Astrocyte (in vitro differentiated cells and primary cell): ENCODE results near the gene SLC5A8. TPM values are rescaled to one million over a fixed set of nuclear protein-coding genes. Genes with fewer than 3 reads are reported as not detected.

ENCODE experiments used
- DNase-seq: peaks from one replicate; pipeline ENCODE4 v3.0.0-alpha.2; 2010; ENCODE audit warnings: low read depth
- FAIRE-seq: peaks from 2 replicates; lab custom pipeline; 2011; peaks lifted over from hg19 to GRCh38; lab: Jason Lieb, UNC
- H2AFZ ChIP-seq: 2 replicates; pipeline ENCODE4 v1.6.0; 2012; ENCODE audit warnings: low read depth, low read length, inconsistent platforms
- H3K27ac ChIP-seq: 2 replicates; pipeline ENCODE4 v1.5.1; 2011; ENCODE audit warnings: low read depth, low read length, inconsistent platforms
- H3K27me3 ChIP-seq: 2 replicates; pipeline ENCODE4 v1.6.0; 2011; ENCODE audit warnings: low read length, inconsistent platforms; ENCODE audit not compliant: insufficient read depth
- H3K36me3 ChIP-seq: 2 replicates; pipeline ENCODE4 v1.5.1; 2011; ENCODE audit warnings: low read length, inconsistent platforms; ENCODE audit not compliant: insufficient read depth
- H3K4me1 ChIP-seq: 2 replicates; pipeline ENCODE4 v1.5.1; 2011; ENCODE audit warnings: low read length, inconsistent platforms; ENCODE audit not compliant: insufficient read depth
- H3K4me2 ChIP-seq: 2 replicates; pipeline ENCODE4 v1.6.0; 2012; ENCODE audit warnings: low read length, inconsistent platforms
- H3K4me3 ChIP-seq: 2 replicates; pipeline ENCODE4 v1.5.1; 2011; ENCODE audit warnings: low read depth, mild to moderate bottlenecking, low read length, inconsistent platforms; ENCODE audit not compliant: insufficient read depth
- H3K79me2 ChIP-seq: 2 replicates; pipeline ENCODE4 v1.6.0; 2012; ENCODE audit warnings: mild to moderate bottlenecking, low read length, inconsistent platforms; ENCODE audit not compliant: insufficient read depth
- H3K9ac ChIP-seq: 2 replicates; pipeline ENCODE4 v1.6.0; 2012; ENCODE audit warnings: mild to moderate bottlenecking, low read length, inconsistent platforms
- H3K9me3 ChIP-seq: 2 replicates; pipeline ENCODE4 v1.5.1; 2012; ENCODE audit warnings: low read depth, mild to moderate bottlenecking, low read length, inconsistent platforms; ENCODE audit not compliant: insufficient read depth
- H4K20me1 ChIP-seq: 2 replicates; pipeline ENCODE4 v1.6.0; 2012; ENCODE audit warnings: low read length, inconsistent platforms; ENCODE audit not compliant: insufficient read depth
- H3K27ac Mint-ChIP-seq: one replicate; pipeline ENCODE4 v1.8.0; 2021; ENCODE audit warnings: mild to moderate bottlenecking, mixed read lengths; ENCODE audit not compliant: unreplicated experiment
- H3K27me3 Mint-ChIP-seq: one replicate; pipeline ENCODE4 v1.8.0; 2021; ENCODE audit warnings: low read depth, mixed read lengths; ENCODE audit not compliant: unreplicated experiment
- H3K36me3 Mint-ChIP-seq: one replicate; pipeline ENCODE4 v1.8.0; 2021; ENCODE audit warnings: low read depth, mixed read lengths; ENCODE audit not compliant: unreplicated experiment
- H3K4me1 Mint-ChIP-seq: one replicate; pipeline ENCODE4 v1.8.0; 2021; ENCODE audit warnings: low read depth, mixed read lengths; ENCODE audit not compliant: unreplicated experiment
- H3K4me3 Mint-ChIP-seq: one replicate; pipeline ENCODE4 v1.8.0; 2021; ENCODE audit warnings: mild to moderate bottlenecking, moderate library complexity, mixed read lengths; ENCODE audit not compliant: unreplicated experiment
- H3K9me3 Mint-ChIP-seq: one replicate; pipeline ENCODE4 v1.8.0; 2021; ENCODE audit warnings: mild to moderate bottlenecking, mixed read lengths; ENCODE audit not compliant: unreplicated experiment
- EZH2 ChIP-seq: IDR thresholded peaks from 2 replicates; pipeline ENCODE4 v1.6.1; 2012; ENCODE audit warnings: mild to moderate bottlenecking, low read length, inconsistent platforms; ENCODE audit not compliant: insufficient read depth
- total RNA-seq: library from RNA; stranded (reverse); gene quantifications from 2 replicates; pipeline ENCODE4 v1.2.1, GENCODE V29; 2021
- TF ChIP-seq, protein P1 (sequence below): IDR thresholded peaks from 2 replicates; pipeline ENCODE4 v1.5.1; 2011; ENCODE audit warnings: low read depth, mild to moderate bottlenecking, inconsistent platforms, low read length, moderate library complexity; ENCODE audit not compliant: insufficient read depth

SLC5A8 gene
- total RNA-seq, 1 donor from 2014 or later: not detected

DNA sequence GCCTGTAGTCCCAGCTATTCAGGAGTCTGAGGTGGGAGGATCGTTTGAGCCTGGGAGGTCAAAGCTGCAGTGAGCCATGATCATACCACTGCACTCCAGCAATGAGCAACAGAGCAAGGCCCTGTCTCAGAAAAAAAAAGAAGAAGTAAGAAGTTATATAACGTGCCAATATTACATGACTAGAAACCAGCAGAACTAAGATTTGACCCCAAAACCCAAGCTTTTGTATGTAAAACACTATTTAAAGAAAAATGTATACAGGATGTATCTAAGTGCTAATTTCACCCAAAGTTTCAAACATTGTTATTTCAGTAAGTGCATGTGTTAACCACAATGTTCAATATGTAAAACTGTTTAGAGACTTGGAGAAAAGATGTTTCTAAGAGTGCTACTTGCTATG, 94.7 kb downstream of the SLC5A8 start:
- Histone ChIP-seq H4K20me1 (no peaks in the 10 kb centered on the region), H3K27me3 (no peaks in the 10 kb centered on the region), H3K79me2 (no peaks in the 10 kb centered on the region), H3K9ac (no peak overlapping the region), H2AFZ (no peak overlapping the region), H3K4me1 (no peaks in the 10 kb centered on the region), H3K4me3 (no peak overlapping the region), H3K36me3 (no peaks in the 10 kb centered on the region), H3K4me2 (no peak overlapping the region), H3K27ac (no peak overlapping the region), H3K9me3 (no peaks in the 10 kb centered on the region)
- no peaks in the 10 kb centered on the region for H3K9me3 Mint-ChIP-seq
- FAIRE-seq (no peak), DNase-seq (no peak)
- H3K27me3 Mint-ChIP-seq: no peaks in the 10 kb centered on the region
- H3K36me3 Mint-ChIP-seq: peaks cover 28% of the 10 kb centered on the region
- H3K4me1 Mint-ChIP-seq: no peaks in the 10 kb centered on the region
- no peak overlapping the region for H3K4me3 Mint-ChIP-seq
- no peak overlapping the region for H3K27ac Mint-ChIP-seq
- no peak for TF ChIP-seq EZH2
- TF ChIP-seq, protein P1, sequence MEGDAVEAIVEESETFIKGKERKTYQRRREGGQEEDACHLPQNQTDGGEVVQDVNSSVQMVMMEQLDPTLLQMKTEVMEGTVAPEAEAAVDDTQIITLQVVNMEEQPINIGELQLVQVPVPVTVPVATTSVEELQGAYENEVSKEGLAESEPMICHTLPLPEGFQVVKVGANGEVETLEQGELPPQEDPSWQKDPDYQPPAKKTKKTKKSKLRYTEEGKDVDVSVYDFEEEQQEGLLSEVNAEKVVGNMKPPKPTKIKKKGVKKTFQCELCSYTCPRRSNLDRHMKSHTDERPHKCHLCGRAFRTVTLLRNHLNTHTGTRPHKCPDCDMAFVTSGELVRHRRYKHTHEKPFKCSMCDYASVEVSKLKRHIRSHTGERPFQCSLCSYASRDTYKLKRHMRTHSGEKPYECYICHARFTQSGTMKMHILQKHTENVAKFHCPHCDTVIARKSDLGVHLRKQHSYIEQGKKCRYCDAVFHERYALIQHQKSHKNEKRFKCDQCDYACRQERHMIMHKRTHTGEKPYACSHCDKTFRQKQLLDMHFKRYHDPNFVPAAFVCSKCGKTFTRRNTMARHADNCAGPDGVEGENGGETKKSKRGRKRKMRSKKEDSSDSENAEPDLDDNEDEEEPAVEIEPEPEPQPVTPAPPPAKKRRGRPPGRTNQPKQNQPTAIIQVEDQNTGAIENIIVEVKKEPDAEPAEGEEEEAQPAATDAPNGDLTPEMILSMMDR: no peak

DNA sequence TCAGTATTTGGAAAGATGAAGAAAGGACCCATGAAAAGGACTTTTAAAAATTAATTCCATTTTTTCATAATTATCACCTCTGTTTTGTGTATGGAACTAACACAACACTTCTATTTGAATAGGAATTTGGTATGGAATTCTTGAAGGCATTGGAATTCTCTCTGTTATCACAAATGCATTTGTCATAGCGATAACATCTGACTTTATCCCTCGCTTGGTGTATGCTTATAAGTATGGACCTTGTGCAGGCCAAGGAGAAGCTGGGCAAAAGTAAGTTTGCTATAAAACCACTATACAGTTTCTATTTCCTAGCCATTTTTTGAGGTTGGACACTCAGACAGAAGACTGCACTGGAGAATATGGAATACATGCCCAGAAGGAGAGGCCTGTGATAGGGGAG, 98.6 kb downstream of the SLC5A8 start:
- no peak overlapping the region for H2AFZ ChIP-seq
- Mint-ChIP-seq H3K4me1 (no peaks in the 10 kb centered on the region), H3K9me3 (no peaks in the 10 kb centered on the region), H3K27me3 (no peaks in the 10 kb centered on the region), H3K36me3 (peaks cover 12% of the 10 kb centered on the region), H3K4me3 (no peak overlapping the region), H3K27ac (no peak overlapping the region)
- no peaks in the 10 kb centered on the region for H3K79me2 ChIP-seq
- no peaks in the 10 kb centered on the region for H3K4me1 ChIP-seq
- FAIRE-seq: no peak
- H3K27ac ChIP-seq: no peak overlapping the region
- TF ChIP-seq, protein P1: no peak
- no peak for TF ChIP-seq EZH2
- no peak overlapping the region for H3K4me3 ChIP-seq
- no peak overlapping the region for H3K4me2 ChIP-seq
- DNase-seq: peak; percentile 7
- H4K20me1 ChIP-seq: no peaks in the 10 kb centered on the region
- no peak overlapping the region for H3K9ac ChIP-seq
- no peaks in the 10 kb centered on the region for H3K9me3 ChIP-seq
- no peaks in the 10 kb centered on the region for H3K27me3 ChIP-seq
- no peaks in the 10 kb centered on the region for H3K36me3 ChIP-seq

DNA sequence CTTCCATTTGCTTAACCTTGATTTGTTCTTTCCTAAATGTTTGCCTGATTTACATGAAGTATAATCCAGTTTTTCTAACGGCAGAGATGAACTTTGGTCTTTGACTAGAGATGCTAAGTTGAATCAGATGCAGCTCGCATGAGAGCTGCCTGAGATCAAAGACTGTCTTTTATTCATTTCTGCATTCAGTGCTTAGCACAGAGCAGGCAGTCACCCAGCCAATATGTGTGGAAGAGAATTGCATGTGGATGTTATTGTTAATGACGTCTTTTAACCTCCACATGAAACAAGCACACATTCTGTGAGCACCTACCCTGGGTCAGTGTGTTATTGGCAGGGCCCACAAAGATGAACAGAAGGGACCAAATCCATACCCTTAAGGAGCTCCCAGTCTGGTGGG, 99.2 kb downstream of the SLC5A8 start:
- H3K9me3 Mint-ChIP-seq: no peaks in the 10 kb centered on the region
- no peaks in the 10 kb centered on the region for H3K4me1 Mint-ChIP-seq
- no peak for TF ChIP-seq EZH2
- TF ChIP-seq, protein P1: no peak
- Histone ChIP-seq H3K79me2 (no peaks in the 10 kb centered on the region), H3K27me3 (no peaks in the 10 kb centered on the region), H3K4me2 (no peak overlapping the region), H3K4me3 (no peak overlapping the region), H3K36me3 (no peaks in the 10 kb centered on the region), H3K4me1 (no peaks in the 10 kb centered on the region), H3K9me3 (no peaks in the 10 kb centered on the region), H3K27ac (no peak overlapping the region), H2AFZ (no peak overlapping the region), H3K9ac (no peak overlapping the region), H4K20me1 (no peaks in the 10 kb centered on the region)
- DNase-seq: no peak
- peaks cover 14% of the 10 kb centered on the region for H3K36me3 Mint-ChIP-seq
- FAIRE-seq: no peak
- H3K27me3 Mint-ChIP-seq: no peaks in the 10 kb centered on the region
- no peak overlapping the region for H3K27ac Mint-ChIP-seq
- H3K4me3 Mint-ChIP-seq: no peak overlapping the region
